Measurements from ENCODE around the gene KLHL42.

KLHL42 gene

GRCh38 chr12:27762757-27763156 lies 17.3 kb upstream of the KLHL42 start:
- no peak overlapping the region for H3K4me3 ChIP-seq (ENCODE audit: low read length)
- no peaks in the 10 kb centered on the region for H3K36me3 ChIP-seq (ENCODE audit: insufficient read depth, low read depth, low read length)
- no peak overlapping the region for H3K27ac ChIP-seq (ENCODE audit: low read length)
- H3K27me3 ChIP-seq (ENCODE audit: insufficient read depth, low read length): no peaks in the 10 kb centered on the region
- no peaks in the 10 kb centered on the region for H3K4me1 ChIP-seq (ENCODE audit: insufficient read depth, low read length)
- no peaks in the 10 kb centered on the region for H3K9me3 ChIP-seq (ENCODE audit: insufficient read depth, low read depth, low read length)
- H3K9ac ChIP-seq (ENCODE audit: low read depth, low read length): no peak overlapping the region

- Histone ChIP-seq H3K4me1 (ENCODE audit: insufficient read depth, low read length) (no peaks in the 10 kb centered on the region), H3K4me3 (ENCODE audit: low read length) (no peak overlapping the region), H3K9ac (ENCODE audit: low read depth, low read length) (no peak overlapping the region), H3K27me3 (ENCODE audit: insufficient read depth, low read length) (no peaks in the 10 kb centered on the region), H3K9me3 (ENCODE audit: insufficient read depth, low read depth, low read length) (no peaks in the 10 kb centered on the region), H3K36me3 (ENCODE audit: insufficient read depth, low read depth, low read length) (no peaks in the 10 kb centered on the region), H3K27ac (ENCODE audit: low read length) (no peak overlapping the region)
Observed at GRCh38 chr12:27766587-27766986, 13.4 kb upstream of the KLHL42 start.

GRCh38 chr12:27769142-27769673 lies 10.8 kb upstream of the KLHL42 start:
- no peak overlapping the region for H3K27ac ChIP-seq (ENCODE audit: low read length)
- H3K36me3 ChIP-seq (ENCODE audit: insufficient read depth, low read depth, low read length): no peaks in the 10 kb centered on the region
- H3K4me1 ChIP-seq (ENCODE audit: insufficient read depth, low read length): no peaks in the 10 kb centered on the region
- no peak overlapping the region for H3K9ac ChIP-seq (ENCODE audit: low read depth, low read length)
- no peaks in the 10 kb centered on the region for H3K27me3 ChIP-seq (ENCODE audit: insufficient read depth, low read length)
- H3K9me3 ChIP-seq (ENCODE audit: insufficient read depth, low read depth, low read length): no peaks in the 10 kb centered on the region
- no peak overlapping the region for H3K4me3 ChIP-seq (ENCODE audit: low read length)

- Histone ChIP-seq H3K27ac (ENCODE audit: low read length) (no peak overlapping the region), H3K4me3 (ENCODE audit: low read length) (no peak overlapping the region), H3K9ac (ENCODE audit: low read depth, low read length) (no peak overlapping the region), H3K36me3 (ENCODE audit: insufficient read depth, low read depth, low read length) (no peaks in the 10 kb centered on the region), H3K9me3 (ENCODE audit: insufficient read depth, low read depth, low read length) (no peaks in the 10 kb centered on the region), H3K27me3 (ENCODE audit: insufficient read depth, low read length) (no peaks in the 10 kb centered on the region), H3K4me1 (ENCODE audit: insufficient read depth, low read length) (no peaks in the 10 kb centered on the region)
Observed at GRCh38 chr12:27771481-27772327, 8.3 kb upstream of the KLHL42 start.

GRCh38 chr12:27772328-27773049 lies 7.5 kb upstream of the KLHL42 start:
- H3K4me3 ChIP-seq (ENCODE audit: low read length): no peak overlapping the region
- H3K9ac ChIP-seq (ENCODE audit: low read depth, low read length): no peak overlapping the region

GRCh38 chr12:27777141-27777540 lies 2.9 kb upstream of the KLHL42 start:
- Histone ChIP-seq H3K27me3 (ENCODE audit: insufficient read depth, low read length) (no peaks in the 10 kb centered on the region), H3K4me3 (ENCODE audit: low read length) (no peak overlapping the region), H3K4me1 (ENCODE audit: insufficient read depth, low read length) (peaks cover 4% of the 10 kb centered on the region; the same call in 1 of the 2 replicates), H3K9me3 (ENCODE audit: insufficient read depth, low read depth, low read length) (no peaks in the 10 kb centered on the region), H3K9ac (ENCODE audit: low read depth, low read length) (no peak overlapping the region), H3K27ac (ENCODE audit: low read length) (no peak overlapping the region), H3K36me3 (ENCODE audit: insufficient read depth, low read depth, low read length) (peaks cover 3% of the 10 kb centered on the region; the same call in 1 of the 2 replicates)

More at GRCh38 chr12:27772328-27773049, 7.5 kb upstream of the KLHL42 start:
- H3K27me3 ChIP-seq (ENCODE audit: insufficient read depth, low read length): no peaks in the 10 kb centered on the region
- H3K4me1 ChIP-seq (ENCODE audit: insufficient read depth, low read length): no peaks in the 10 kb centered on the region
- no peak overlapping the region for H3K27ac ChIP-seq (ENCODE audit: low read length)
- H3K9me3 ChIP-seq (ENCODE audit: insufficient read depth, low read depth, low read length): no peaks in the 10 kb centered on the region
- H3K36me3 ChIP-seq (ENCODE audit: insufficient read depth, low read depth, low read length): no peaks in the 10 kb centered on the region

- Histone ChIP-seq H3K9ac (ENCODE audit: low read depth, low read length) (no peak overlapping the region), H3K4me1 (ENCODE audit: insufficient read depth, low read length) (peaks cover 8% of the 10 kb centered on the region; the same call in 1 of the 2 replicates), H3K27me3 (ENCODE audit: insufficient read depth, low read length) (no peaks in the 10 kb centered on the region), H3K36me3 (ENCODE audit: insufficient read depth, low read depth, low read length) (peaks cover 9% of the 10 kb centered on the region; the same call in 1 of the 2 replicates), H3K9me3 (ENCODE audit: insufficient read depth, low read depth, low read length) (no peaks in the 10 kb centered on the region), H3K27ac (ENCODE audit: low read length) (no peak overlapping the region), H3K4me3 (ENCODE audit: low read length) (no peak overlapping the region)
Observed at GRCh38 chr12:27778206-27778605, 1.8 kb upstream of the KLHL42 start.

- Histone ChIP-seq H3K4me1 (ENCODE audit: insufficient read depth, low read length) (peaks cover 8% of the 10 kb centered on the region; the same call in 1 of the 2 replicates), H3K27ac (ENCODE audit: low read length) (peak overlapping the region; percentile 72), H3K9ac (ENCODE audit: low read depth, low read length) (peak overlapping the region; percentile 92; the same call in 1 of the 2 replicates), H3K36me3 (ENCODE audit: insufficient read depth, low read depth, low read length) (peaks cover 9% of the 10 kb centered on the region; the same call in 1 of the 2 replicates), H3K27me3 (ENCODE audit: insufficient read depth, low read length) (no peaks in the 10 kb centered on the region), H3K4me3 (ENCODE audit: low read length) (peak overlapping the region; percentile 83), H3K9me3 (ENCODE audit: insufficient read depth, low read depth, low read length) (no peaks in the 10 kb centered on the region)
Observed at GRCh38 chr12:27779416-27779919, 565 bp upstream of the KLHL42 start.

GRCh38 chr12:27780612-27781408 lies 777 bp downstream of the KLHL42 start:
- Histone ChIP-seq H3K36me3 (ENCODE audit: insufficient read depth, low read depth, low read length) (peaks cover 9% of the 10 kb centered on the region; the same call in 1 of the 2 replicates), H3K9ac (ENCODE audit: low read depth, low read length) (peak overlapping the region; percentile 92; the same call in 1 of the 2 replicates), H3K4me3 (ENCODE audit: low read length) (peak overlapping the region; percentile 83), H3K27me3 (ENCODE audit: insufficient read depth, low read length) (no peaks in the 10 kb centered on the region), H3K27ac (ENCODE audit: low read length) (peak overlapping the region; percentile 66), H3K9me3 (ENCODE audit: insufficient read depth, low read depth, low read length) (no peaks in the 10 kb centered on the region), H3K4me1 (ENCODE audit: insufficient read depth, low read length) (peaks cover 8% of the 10 kb centered on the region; the same call in 1 of the 2 replicates)

GRCh38 chr12:27781680-27782079 lies 1.6 kb downstream of the KLHL42 start:
- peak overlapping the region; percentile 92; the same call in 1 of the 2 replicates for H3K9ac ChIP-seq (ENCODE audit: low read depth, low read length)
- H3K4me3 ChIP-seq (ENCODE audit: low read length): peak overlapping the region; percentile 83
- peaks cover 9% of the 10 kb centered on the region; the same call in 1 of the 2 replicates for H3K36me3 ChIP-seq (ENCODE audit: insufficient read depth, low read depth, low read length)
- no peak overlapping the region for H3K27ac ChIP-seq (ENCODE audit: low read length)
- H3K27me3 ChIP-seq (ENCODE audit: insufficient read depth, low read length): no peaks in the 10 kb centered on the region
- no peaks in the 10 kb centered on the region for H3K9me3 ChIP-seq (ENCODE audit: insufficient read depth, low read depth, low read length)
- H3K4me1 ChIP-seq (ENCODE audit: insufficient read depth, low read length): peaks cover 8% of the 10 kb centered on the region; the same call in 1 of the 2 replicates

GRCh38 chr12:27782481-27782880 lies 2.4 kb downstream of the KLHL42 start:
- Histone ChIP-seq H3K27me3 (ENCODE audit: insufficient read depth, low read length) (no peaks in the 10 kb centered on the region), H3K27ac (ENCODE audit: low read length) (no peak overlapping the region), H3K4me3 (ENCODE audit: low read length) (peak overlapping the region; percentile 83), H3K36me3 (ENCODE audit: insufficient read depth, low read depth, low read length) (peaks cover 9% of the 10 kb centered on the region; the same call in 1 of the 2 replicates), H3K9ac (ENCODE audit: low read depth, low read length) (no peak overlapping the region), H3K9me3 (ENCODE audit: insufficient read depth, low read depth, low read length) (no peaks in the 10 kb centered on the region), H3K4me1 (ENCODE audit: insufficient read depth, low read length) (peaks cover 8% of the 10 kb centered on the region; the same call in 1 of the 2 replicates)

All from iPS-20b (cell line).